Ammon's horn (tissue), 1 donor: ENCODE data around the gene PRDM15.

Experiments used
- DNase-seq: peaks from one replicate; pipeline ENCODE4 v3.0.0-alpha.2; 2016; ENCODE audit warnings: low spot score

The PRDM15 gene

DNA sequence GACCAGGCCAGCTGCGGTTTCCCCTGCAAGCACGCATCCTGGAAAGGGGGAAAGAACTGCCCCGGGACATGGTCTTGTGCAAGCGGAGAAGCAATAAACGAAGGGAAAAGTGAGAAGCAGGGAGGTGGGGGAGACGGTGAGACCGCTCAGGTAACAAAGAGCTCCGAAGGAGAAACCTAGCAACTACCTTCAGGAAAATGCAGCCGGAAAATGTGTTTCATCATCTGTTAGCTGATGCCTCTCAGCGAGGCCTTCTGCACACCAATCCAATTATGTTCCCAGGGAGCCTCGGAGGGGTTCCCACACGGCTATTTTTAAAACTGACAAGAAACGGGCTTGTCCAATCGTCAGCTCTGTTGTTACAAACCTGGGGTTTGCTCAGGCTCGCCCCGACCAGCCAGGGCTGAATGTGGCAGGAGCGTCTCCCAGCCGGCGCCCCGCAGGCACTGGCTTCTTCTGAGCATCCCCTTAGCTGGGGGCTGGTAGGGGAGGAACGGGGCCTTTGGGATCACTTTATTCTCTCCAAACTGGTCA lies 115.7 kb downstream of the PRDM15 start:
- no peak for DNase-seq

DNA sequence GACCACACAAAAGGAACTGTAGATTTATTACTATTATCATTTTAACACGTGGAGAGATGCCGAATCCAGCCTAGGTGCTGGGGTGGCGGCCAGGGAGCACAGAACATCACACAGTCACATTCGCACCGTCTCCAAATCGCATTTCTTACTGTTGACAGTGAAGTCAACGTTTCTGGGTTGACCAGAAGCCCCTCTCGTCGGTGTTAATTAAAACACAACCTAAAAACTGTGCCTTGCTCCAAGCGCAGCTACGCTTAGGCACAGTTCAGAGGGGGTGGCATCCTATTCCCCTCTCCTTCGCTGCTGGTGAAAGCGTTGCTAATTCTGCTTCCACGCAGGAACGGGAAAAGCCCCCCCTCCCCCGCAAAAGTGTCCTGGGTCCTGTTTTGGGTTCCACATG lies 116.4 kb downstream of the PRDM15 start:
- DNase-seq, result no peak

DNA sequence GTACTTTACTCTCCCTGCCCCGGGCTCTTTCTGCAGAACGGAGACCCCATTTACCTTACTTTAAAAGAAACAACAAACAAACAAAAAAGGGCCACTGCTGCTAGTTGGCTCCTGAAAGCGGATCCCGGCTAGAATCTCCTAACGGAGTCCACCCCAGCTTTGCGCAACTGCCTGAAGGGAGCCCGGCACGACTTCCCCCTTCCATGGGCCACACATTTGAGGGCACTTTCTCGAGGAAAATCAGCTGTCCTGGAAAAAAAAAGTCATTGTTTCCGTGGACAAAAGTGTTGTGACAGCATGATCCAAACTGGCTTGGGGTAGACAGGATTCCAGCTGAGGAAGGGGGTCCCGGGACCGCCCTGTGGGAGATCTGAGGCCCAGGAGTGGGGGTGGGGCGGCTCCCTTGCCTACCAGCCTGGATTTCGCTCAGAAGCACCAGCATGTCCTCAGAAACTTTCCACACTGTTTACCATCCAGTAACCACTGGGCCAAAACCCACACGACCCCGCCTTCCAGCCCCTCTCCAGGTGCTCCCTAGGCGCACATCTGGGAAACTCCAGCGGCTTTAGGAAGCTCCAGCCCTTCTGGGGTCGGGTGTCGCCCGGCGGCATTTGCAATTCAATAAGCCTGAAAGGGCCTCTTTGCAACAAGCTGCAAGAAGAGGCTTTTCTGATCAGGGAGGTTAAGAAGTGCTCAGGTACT lies 117.1 kb downstream of the PRDM15 start:
- DNase-seq, result no peak

- DNase-seq, result no peak
Observed at GRCh38 chr21:41761211-41761933, 117.8 kb downstream of the PRDM15 start.

DNA sequence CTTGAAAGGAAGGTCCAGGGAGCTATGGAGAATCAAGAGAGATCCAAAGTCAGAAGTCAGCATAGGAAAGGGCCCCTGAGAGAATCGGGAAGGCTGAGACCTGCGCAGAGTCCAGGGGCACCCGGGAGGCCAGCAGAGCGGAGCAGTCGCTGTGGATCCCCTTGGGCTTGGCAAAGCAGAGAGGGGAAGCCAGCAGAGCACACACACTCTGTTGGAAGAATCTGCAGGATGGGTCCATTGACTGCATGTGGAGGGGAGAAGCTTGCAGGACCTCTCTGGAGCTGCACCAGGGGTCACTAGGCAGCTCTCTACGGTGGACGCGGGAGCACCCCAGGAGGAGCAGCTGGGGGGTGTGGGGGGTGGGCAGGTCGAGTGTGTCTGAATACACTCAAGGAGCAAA lies 118.7 kb downstream of the PRDM15 start:
- DNase-seq, result no peak

DNA sequence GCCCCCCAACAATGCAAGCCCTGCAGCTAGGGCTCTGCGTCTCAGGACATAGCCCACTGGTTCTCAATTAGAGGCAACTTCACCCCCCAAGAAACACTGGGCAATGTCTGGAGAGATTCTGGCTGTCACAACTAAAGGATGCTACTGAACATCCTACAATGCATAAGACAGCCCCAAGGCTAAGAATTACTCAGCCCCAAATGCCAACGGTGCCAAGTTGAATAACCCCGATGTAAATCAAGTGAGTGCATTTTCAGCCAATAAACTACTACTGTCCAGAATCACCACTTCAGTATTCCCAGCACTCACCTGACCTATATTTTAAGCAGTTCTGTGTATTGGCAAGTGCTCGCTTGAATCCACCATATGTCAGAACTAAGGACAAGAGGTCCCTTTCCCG lies 119.2 kb downstream of the PRDM15 start:
- DNase-seq, result no peak

GRCh38 chr21:41759214-41759840 lies 119.8 kb downstream of the PRDM15 start:
- DNase-seq, result no peak

GRCh38 chr21:41758550-41758949 lies 120.6 kb downstream of the PRDM15 start:
- no peak for DNase-seq

DNA sequence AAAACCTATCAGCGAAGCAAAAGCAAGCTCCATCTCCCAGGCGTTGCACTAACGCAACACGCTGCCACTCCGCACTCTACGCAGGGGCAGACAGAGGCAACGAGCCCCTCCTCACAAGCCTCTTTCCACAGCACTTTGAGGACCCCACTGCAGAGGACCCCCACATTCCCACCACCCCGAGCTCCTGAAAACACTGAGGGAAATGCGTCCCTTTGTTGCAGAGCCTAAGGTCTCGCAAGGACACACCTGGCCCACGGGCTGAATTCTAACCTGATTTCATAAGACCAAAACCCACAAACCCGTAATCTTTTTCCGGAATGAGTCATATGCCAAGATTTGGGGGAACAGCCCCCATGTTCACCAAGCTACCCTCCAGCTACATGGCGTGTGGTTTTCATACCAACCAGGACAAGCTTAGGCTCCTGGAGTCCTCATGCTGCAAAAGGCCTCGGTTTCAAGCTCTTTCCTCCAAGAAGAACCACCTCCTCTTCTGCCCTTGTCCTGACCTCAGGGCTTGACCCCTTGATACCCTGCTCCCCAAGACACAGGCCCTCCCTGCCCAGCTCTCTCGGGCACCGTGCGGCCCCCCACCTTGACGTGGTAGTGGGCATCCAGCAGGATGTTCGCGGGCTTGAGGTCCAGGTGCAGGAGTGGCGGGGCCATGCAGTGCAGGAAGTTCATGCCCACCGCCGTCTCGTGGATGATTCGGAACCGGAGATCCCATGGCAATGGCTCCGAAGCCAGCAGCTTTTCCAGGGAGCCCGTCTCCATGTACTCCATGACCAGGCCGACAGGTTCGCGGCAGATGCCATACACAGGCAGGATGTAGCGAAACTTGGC lies 123.0 kb downstream of the PRDM15 start:
- DNase-seq, result no peak

DNA sequence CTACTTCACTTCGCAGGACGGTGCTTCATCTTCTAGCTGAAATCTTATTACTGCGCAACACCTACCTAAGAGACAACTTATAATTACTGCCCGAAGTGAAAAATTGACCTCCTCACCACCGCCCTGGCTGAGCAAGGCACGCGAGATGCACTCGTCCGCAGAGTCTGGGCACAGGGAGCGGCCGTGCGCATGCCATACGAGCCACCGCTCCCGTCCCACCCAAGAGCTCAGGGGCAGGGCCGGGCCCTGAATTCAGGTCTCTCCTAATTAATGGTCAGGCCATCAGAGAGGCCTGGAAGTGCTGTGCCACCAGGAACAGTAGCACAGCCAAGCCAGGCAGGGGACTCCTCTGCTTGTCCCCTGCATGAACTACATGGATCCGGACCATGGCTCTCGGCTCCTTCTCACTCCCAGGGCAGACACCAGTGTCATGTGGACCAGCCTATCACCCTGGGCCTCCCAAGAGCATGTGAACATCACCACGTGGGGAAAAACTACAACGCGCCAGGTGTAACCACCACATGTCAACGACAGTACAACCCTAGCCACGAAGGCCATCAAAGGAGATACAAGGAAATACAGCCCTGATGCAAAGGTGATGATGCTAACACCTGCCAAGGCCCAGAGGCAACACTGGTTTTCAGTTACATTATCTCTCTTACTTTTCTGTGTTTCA lies 123.7 kb downstream of the PRDM15 start:
- no peak for DNase-seq

DNA sequence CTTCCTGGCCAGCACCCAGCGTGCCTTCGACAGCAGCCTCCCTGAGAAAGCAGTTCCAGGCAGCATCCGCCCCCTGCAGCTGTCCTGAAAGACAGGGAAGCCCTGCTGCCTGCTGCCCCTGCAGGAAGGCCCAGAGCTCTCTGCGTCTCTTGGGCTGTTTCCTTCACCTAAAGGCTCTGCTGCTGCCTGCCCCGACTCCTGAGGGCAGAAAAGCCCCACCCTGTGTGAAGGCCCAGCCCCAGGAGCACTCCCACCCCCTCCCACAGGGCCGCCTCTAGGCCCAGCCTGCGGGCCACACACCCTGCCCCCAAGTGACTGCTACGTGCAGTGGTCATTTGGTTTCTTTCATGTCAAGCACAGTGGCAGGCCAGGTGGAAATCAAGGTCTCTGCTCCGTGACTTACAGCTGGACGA lies 124.7 kb downstream of the PRDM15 start:
- no peak for DNase-seq

DNA sequence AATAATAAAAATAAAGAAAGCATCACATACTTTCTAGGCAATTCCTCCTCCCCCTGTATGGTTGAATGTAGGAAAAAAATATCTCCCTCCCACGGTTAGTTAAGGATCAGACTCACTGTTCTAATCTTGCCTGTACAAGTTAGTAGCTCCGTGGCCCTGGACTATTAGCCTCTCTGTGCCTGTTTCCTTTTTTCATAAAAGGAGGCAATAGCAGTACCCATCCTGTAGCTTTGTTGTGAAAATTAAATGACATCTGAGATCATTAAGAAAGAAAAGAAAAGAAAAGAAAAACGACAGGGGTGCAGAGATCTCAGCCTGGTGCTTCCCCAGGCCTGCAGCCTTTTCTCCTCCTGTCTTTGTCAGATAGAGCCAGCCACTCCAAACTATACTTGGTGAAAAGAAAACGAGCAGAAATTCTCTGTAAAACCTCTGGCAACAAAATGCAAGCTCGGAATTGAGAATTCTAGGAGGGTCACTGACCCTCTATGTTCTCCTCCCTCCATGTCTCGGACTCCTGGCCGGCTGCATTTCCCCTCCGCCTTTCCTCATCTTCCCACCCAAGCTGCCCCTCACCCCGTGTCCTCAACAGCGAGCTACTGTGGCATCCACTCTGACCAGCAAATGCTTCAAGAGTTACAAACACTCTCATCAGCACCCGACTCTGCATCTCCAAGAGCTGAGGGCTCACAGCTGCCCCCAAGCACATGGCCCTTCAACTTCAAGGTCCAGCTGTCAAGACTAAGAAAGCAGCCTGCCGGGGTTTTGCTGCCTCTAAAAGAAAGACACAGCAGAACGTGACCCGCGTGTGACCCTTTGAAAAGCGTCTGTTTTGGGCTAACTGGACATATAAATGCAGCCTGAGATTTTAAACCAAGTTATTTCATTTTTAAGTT lies 125.9 kb downstream of the PRDM15 start:
- DNase-seq, result no peak

DNA sequence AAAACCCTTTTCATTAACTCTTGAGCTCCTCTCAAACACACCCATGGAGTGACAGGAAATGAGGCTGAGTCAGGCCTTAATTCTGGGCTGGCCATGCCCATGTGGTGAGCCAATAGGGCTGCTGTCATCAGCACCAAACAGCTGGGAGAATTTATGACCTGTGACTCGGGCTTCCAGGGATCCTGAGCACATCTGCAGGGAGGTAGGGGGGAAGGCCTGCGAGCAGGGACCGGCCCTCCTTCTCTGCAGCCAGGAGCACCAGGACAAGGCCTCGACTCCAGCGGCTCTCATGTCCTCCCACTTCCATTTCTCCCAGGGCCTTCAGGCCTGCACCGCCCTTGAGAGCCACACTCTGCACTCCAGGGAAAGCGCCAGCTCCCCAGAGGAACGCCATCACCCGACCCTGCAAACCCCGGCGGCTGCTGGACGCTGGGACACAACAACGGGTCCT lies 126.9 kb downstream of the PRDM15 start:
- no peak for DNase-seq

- DNase-seq, result no peak
Observed at GRCh38 chr21:41751611-41752011, 127.5 kb downstream of the PRDM15 start.

DNA sequence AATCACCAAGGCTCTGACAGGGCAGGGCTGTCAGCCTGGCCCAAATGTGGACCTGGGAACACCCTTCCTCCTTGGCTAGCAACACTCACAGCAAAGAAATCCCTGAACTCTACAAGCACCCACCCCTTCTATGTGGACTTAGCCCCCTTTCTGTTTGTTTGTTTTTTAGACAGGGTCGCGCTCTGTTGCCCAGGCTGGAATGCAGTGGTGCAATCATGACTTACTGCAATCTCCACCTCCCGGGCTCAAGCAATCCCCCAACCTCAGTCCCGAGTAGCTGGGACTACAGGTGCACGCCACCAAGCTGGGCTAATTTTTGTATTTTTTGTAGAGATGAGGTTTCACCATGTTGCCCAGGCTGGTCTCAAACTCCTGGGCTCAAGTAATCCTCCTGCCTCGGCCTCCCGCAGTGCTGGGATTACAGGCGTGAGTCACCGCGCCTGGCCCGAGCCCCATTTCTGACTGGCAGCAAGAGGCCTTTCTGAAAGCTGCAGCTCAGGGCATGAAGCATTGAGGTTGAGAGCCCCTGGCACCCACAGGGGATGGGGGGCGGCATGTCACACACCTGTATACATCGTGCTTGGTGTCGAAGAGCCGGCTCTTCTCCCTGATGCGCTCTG lies 128.5 kb downstream of the PRDM15 start:
- DNase-seq, result no peak

DNA sequence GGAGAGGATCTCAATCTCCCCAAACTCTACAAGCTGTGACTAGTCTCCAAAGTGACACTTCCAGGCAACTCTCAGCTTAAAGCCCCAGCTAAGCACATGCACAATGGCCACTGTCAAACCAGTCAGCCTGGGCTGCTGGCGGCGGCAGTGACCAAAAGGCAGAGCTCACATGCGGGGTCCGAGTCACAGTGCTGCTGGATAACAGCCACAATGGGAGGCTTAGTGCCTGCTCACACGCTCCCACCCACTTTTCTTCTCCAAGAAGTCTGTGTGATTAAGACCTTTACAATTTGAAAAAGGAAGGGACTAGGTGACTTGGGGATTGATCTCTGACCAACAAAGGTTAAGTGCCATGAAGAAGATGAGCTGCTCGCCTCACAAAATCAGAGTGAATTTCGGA lies 129.1 kb downstream of the PRDM15 start:
- no peak for DNase-seq

DNA sequence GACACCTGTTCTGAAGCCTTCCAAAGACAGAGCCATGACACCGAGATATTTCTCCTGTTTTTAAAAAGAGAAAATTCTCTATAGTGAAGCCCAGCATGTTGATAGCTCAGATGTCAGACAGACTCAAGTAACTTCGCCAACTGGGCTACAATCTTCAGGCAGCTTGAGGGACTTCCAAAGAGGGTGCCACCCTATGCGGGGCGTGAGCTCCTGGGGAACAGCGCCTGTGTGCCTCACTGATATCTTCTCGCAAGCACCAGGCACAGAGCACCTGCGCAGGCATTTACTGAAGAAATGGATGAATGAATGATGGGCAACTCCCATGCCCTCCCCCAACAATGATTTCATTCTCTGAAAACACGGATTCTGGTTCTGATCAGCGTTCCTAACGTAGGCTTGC lies 129.9 kb downstream of the PRDM15 start:
- no peak for DNase-seq
